ENCODE data around the gene PODNL1. TPM values are rescaled to one million over a fixed set of nuclear protein-coding genes. Genes with fewer than 3 reads are reported as not detected.

PODNL1 gene
- total RNA-seq, 1 donor from 2014 or later: not detected

- FAIRE-seq: no peak
- H3K27me3 ChIP-seq (ENCODE audit: control insufficient read depth, insufficient read depth, low read length): no peaks in the 10 kb centered on the region
- TF ChIP-seq CTCF (IDR thresholded peaks at IDR 0.05; ENCODE audit: insufficient read depth, low read length, severe bottlenecking): no peak
- H3K4me3 ChIP-seq (ENCODE audit: low read depth, low read length): no peak overlapping the region
- no peak for DNase-seq (ENCODE audit: low read depth)
- peaks cover 31% of the 10 kb centered on the region for H3K36me3 ChIP-seq (ENCODE audit: control insufficient read depth, insufficient read depth, low read length)
Measured at GRCh38 chr19:13959141-13959961, 21.1 kb upstream of the PODNL1 start.

- no peak for TF ChIP-seq CTCF (IDR thresholded peaks at IDR 0.05; ENCODE audit: insufficient read depth, low read length, severe bottlenecking)
- no peak for DNase-seq (ENCODE audit: low read depth)
- no peak for FAIRE-seq
- H3K4me3 ChIP-seq (ENCODE audit: low read depth, low read length): no peak overlapping the region
- H3K27me3 ChIP-seq (ENCODE audit: control insufficient read depth, insufficient read depth, low read length): no peaks in the 10 kb centered on the region
- H3K36me3 ChIP-seq (ENCODE audit: control insufficient read depth, insufficient read depth, low read length): peaks cover 31% of the 10 kb centered on the region
Measured at GRCh38 chr19:13958043-13958442, 19.8 kb upstream of the PODNL1 start.

- no peaks in the 10 kb centered on the region for H3K27me3 ChIP-seq (ENCODE audit: control insufficient read depth, insufficient read depth, low read length)
- H3K36me3 ChIP-seq (ENCODE audit: control insufficient read depth, insufficient read depth, low read length): peaks cover 31% of the 10 kb centered on the region
- FAIRE-seq: no peak
- TF ChIP-seq CTCF (IDR thresholded peaks at IDR 0.05; ENCODE audit: insufficient read depth, low read length, severe bottlenecking): no peak
- H3K4me3 ChIP-seq (ENCODE audit: low read depth, low read length): no peak overlapping the region
- DNase-seq (ENCODE audit: low read depth): no peak
Measured at GRCh38 chr19:13957051-13957450, 18.8 kb upstream of the PODNL1 start.

GRCh38 chr19:13956365-13956744, 18.1 kb upstream of the PODNL1 start:
- H3K36me3 ChIP-seq (ENCODE audit: control insufficient read depth, insufficient read depth, low read length): peaks cover 31% of the 10 kb centered on the region

GRCh38 chr19:13955662-13956364, 17.6 kb upstream of the PODNL1 start:
- H3K36me3 ChIP-seq (ENCODE audit: control insufficient read depth, insufficient read depth, low read length): peaks cover 30% of the 10 kb centered on the region
- TF ChIP-seq CTCF (IDR thresholded peaks at IDR 0.05; ENCODE audit: insufficient read depth, low read length, severe bottlenecking): no peak
- no peak for FAIRE-seq
- no peak overlapping the region for H3K4me3 ChIP-seq (ENCODE audit: low read depth, low read length)
- DNase-seq (ENCODE audit: low read depth): no peak
- H3K27me3 ChIP-seq (ENCODE audit: control insufficient read depth, insufficient read depth, low read length): no peaks in the 10 kb centered on the region

More at GRCh38 chr19:13956365-13956744, 18.1 kb upstream of the PODNL1 start:
- FAIRE-seq (no peak), DNase-seq (ENCODE audit: low read depth) (no peak)
- no peaks in the 10 kb centered on the region for H3K27me3 ChIP-seq (ENCODE audit: control insufficient read depth, insufficient read depth, low read length)
- H3K4me3 ChIP-seq (ENCODE audit: low read depth, low read length): no peak overlapping the region
- no peak for TF ChIP-seq CTCF (IDR thresholded peaks at IDR 0.05; ENCODE audit: insufficient read depth, low read length, severe bottlenecking)
